CD14-positive monocyte (primary cell): Measurements from ENCODE around the gene PDP2. TPM values are rescaled to one million over a fixed set of nuclear protein-coding genes. Genes with fewer than 3 reads are reported as not detected.

ENCODE experiments used
- DNase-seq, 3 donors: peaks; one replicate each; pipeline ENCODE4 v3.0.0-alpha.2; 2011 to 2022
- H2AFZ ChIP-seq: 2 replicates; pipeline ENCODE4 v1.6.0; 2012; ENCODE audit warnings: mild to moderate bottlenecking, low read depth, low read length, inconsistent platforms; ENCODE audit not compliant: insufficient read depth, poor library complexity, severe bottlenecking
- H3K27ac ChIP-seq, 2 donors: 1 replicate in 1 of 2; 2 replicates in 1 of 2; pipeline ENCODE4 v1.5.1; 2012 to 2013; ENCODE audit warnings: low read length in 2 of 2, control low read depth in 1 of 2, inconsistent platforms in 1 of 2, low read depth in 1 of 2, mild to moderate bottlenecking in 1 of 2
- H3K27me3 ChIP-seq, 2 donors: one replicate each; pipeline versions ENCODE4 v1.6.0 to v1.6.1; 2011 to 2013; ENCODE audit warnings: low read length in 2 of 2; ENCODE audit not compliant: control insufficient read depth in 2 of 2, insufficient read depth in 2 of 2
- H3K36me3 ChIP-seq, 2 donors: replicated peaks in 1 of 2; 1 replicate in 1 of 2; 2 replicates in 1 of 2; pipeline versions ENCODE4 v1.5.1 to v1.6.1; 2012 to 2013; ENCODE audit warnings: low read length in 2 of 2, control low read depth in 1 of 2, inconsistent platforms in 1 of 2, mild to moderate bottlenecking in 1 of 2; ENCODE audit not compliant: insufficient read depth in 2 of 2, control insufficient read depth in 1 of 2
- H3K4me1 ChIP-seq, 2 donors: 1 replicate in 1 of 2; 2 replicates in 1 of 2; pipeline versions ENCODE4 v1.5.1 to v1.6.1; 2012 to 2013; ENCODE audit warnings: low read length in 2 of 2, control low read depth in 1 of 2, inconsistent platforms in 1 of 2, mild to moderate bottlenecking in 1 of 2, moderate library complexity in 1 of 2; ENCODE audit not compliant: insufficient read depth in 2 of 2, control insufficient read depth in 1 of 2
- H3K4me2 ChIP-seq: replicated peaks from 2 replicates; pipeline ENCODE3; 2012; ENCODE audit warnings: low read length, moderate library complexity, mild to moderate bottlenecking; ENCODE audit not compliant: poor library complexity, severe bottlenecking; ENCODE audit errors: extremely low read depth
- H3K4me3 ChIP-seq, 3 experiments: fragments of 200-600 bp in 1 of 3; sonication (generic) in 1 of 3; replicated peaks in 1 of 3; 1 replicate in 2 of 3; 2 replicates in 1 of 3; pipeline ENCODE4 v1.5.1; 2011 to 2013; ENCODE audit warnings: low read length in 3 of 3, mild to moderate bottlenecking in 3 of 3, control low read depth in 2 of 3, low read depth in 2 of 3, inconsistent platforms in 1 of 3, moderate library complexity in 1 of 3
- H3K79me2 ChIP-seq: 2 replicates; pipeline ENCODE4 v1.6.0; 2012; ENCODE audit warnings: mild to moderate bottlenecking, control low read depth, inconsistent platforms, low read length, moderate library complexity; ENCODE audit not compliant: insufficient read depth
- H3K9ac ChIP-seq: 2 replicates; pipeline ENCODE4 v1.6.0; 2017; ENCODE audit warnings: low read length, mild to moderate bottlenecking; ENCODE audit not compliant: insufficient read depth, poor library complexity, severe bottlenecking
- H3K9me3 ChIP-seq, 2 donors: replicated peaks in 1 of 2; 1 replicate in 1 of 2; 2 replicates in 1 of 2; pipeline versions ENCODE4 v1.5.1 to v1.6.1; 2012 to 2013; ENCODE audit warnings: low read length in 2 of 2, control low read depth in 1 of 2; ENCODE audit not compliant: control insufficient read depth in 1 of 2, insufficient read depth in 1 of 2
- H4K20me1 ChIP-seq: 2 replicates; pipeline ENCODE4 v1.6.0; 2012; ENCODE audit warnings: mild to moderate bottlenecking, low read length, control low read depth, moderate library complexity; ENCODE audit not compliant: insufficient read depth
- H3K27ac Mint-ChIP-seq, 7 donors: one replicate each; pipeline ENCODE4 v1.8.0; 2020; ENCODE audit warnings: mild to moderate bottlenecking in 7 of 7, mixed read lengths in 7 of 7, moderate library complexity in 6 of 7, inconsistent platforms in 2 of 7
- H3K27me3 Mint-ChIP-seq, 3 donors: one replicate each; pipeline ENCODE4 v1.8.0; 2021 to 2022; ENCODE audit warnings: low read depth in 3 of 3, mild to moderate bottlenecking in 3 of 3, mixed read lengths in 3 of 3, moderate library complexity in 3 of 3, inconsistent platforms in 1 of 3
- H3K36me3 Mint-ChIP-seq, 2 donors: one replicate each; pipeline ENCODE4 v1.8.0; 2020; ENCODE audit warnings: mixed read lengths in 2 of 2, inconsistent platforms in 1 of 2, mild to moderate bottlenecking in 1 of 2
- H3K4me1 Mint-ChIP-seq: one replicate; pipeline ENCODE4 v1.8.0; 2020; ENCODE audit warnings: mild to moderate bottlenecking, mixed read lengths
- H3K4me3 Mint-ChIP-seq, 2 donors: one replicate each; pipeline ENCODE4 v1.8.0; 2020; ENCODE audit warnings: mild to moderate bottlenecking in 2 of 2, mixed read lengths in 2 of 2, moderate library complexity in 1 of 2
- H3K9me3 Mint-ChIP-seq, 7 donors: one replicate each; pipeline ENCODE4 v1.8.0; 2020 to 2022; ENCODE audit warnings: mixed read lengths in 7 of 7, mild to moderate bottlenecking in 6 of 7, moderate library complexity in 6 of 7, inconsistent platforms in 2 of 7
- WGBS: methylation state at CpG from one replicate; pipeline ENCODE4 v1.1.5; 2013; ENCODE audit warnings: missing lambda C conversion rate; ENCODE audit not compliant: insufficient coverage; 5-methylcytosine and 5-hydroxymethylcytosine counted together
- intact Hi-C, 2 donors: fragments of 100-400 bp; cut with micrococcal nuclease; formaldehyde crosslinking; loops; one replicate each; pipeline versions ENCODE4 v1.15.0 to v1.15.1; 2023
- polyA plus RNA-seq, 3 donors: library from polyadenylated mRNA; depleted of rRNA in 1 of 3; unstranded in 2 of 3; stranded (reverse) in 1 of 3; fragments of 300-500 nt in 2 of 3; fragments of >200 nt in 1 of 3; fragmentation: Illumina TruSeq in 2 of 3; gene quantifications; 1 replicate in 2 of 3; 2 replicates in 1 of 3; pipeline ENCODE4 v1.2.3, GENCODE V29; 2012 to 2021
- TF ChIP-seq, protein P1 (sequence below): fragments of 200-600 bp; IDR thresholded peaks from one replicate; pipeline ENCODE4 v1.8.0; 2022; ENCODE audit warnings: antibody characterized with exemption, mild to moderate bottlenecking

The PDP2 gene
- polyA plus RNA-seq, 3 donors: 1.1 TPM; not detected in 2

DNA sequence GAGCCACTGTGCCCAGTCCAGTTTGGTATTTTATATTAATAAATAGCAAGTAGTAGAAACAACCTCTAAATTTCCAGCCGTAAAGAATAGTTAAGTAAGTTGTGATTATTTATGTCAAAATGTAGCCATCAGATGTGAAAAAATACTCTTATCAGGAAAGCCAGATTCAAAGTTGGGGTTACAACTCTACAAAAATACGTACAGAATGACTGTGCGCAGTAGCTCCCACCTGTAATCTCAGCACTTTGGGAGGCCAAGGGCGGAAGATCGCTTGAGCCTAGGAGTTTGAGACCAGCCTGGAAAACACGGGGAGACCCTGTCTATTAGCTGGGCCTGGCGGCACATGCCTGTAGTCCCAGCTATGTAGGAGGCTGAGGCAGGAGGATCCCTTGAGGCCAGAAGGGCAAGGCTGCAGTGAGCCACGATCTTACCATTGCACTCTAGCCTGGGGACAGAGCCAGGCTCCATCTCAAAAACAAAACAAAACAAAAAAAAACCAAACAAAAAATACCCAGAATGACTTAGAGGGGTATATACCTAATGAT is 1.7 kb downstream of the PDP2 start:
- Mint-ChIP-seq H3K4me3 (peak overlapping the region in 1 of 2 donors; percentile 63), H3K4me1 (peaks cover 22% of the 10 kb centered on the region), H3K27ac (no peak overlapping the region), H3K27me3 (peaks cover 36 to 48% (median 41%) of the 10 kb centered on the region in 3 donors), H3K9me3 (peaks cover 0 to 8% (median 2%) of the 10 kb centered on the region in 7 donors), H3K36me3 (peaks cover 14 to 21% of the 10 kb centered on the region in 2 donors)
- H2AFZ ChIP-seq: no peak overlapping the region
- no peak for DNase-seq
- H3K27ac ChIP-seq: no peak overlapping the region
- H3K9ac ChIP-seq: no peak overlapping the region
- no peak overlapping the region for H3K4me2 ChIP-seq
- H3K4me3 ChIP-seq: no peak overlapping the region
- peaks cover 23 to 29% of the 10 kb centered on the region in 2 donors for H3K4me1 ChIP-seq
- intact Hi-C loops: no loop called here
- H3K9me3 ChIP-seq: no peaks in the 10 kb centered on the region
- H4K20me1 ChIP-seq: no peaks in the 10 kb centered on the region
- peaks cover 7 to 40% of the 10 kb centered on the region in 2 donors for H3K27me3 ChIP-seq
- peaks cover 3 to 13% of the 10 kb centered on the region in 2 donors for H3K36me3 ChIP-seq
- WGBS: 94% methylated on average over 6 of the region's 8 CpGs
- TF ChIP-seq, protein P1, sequence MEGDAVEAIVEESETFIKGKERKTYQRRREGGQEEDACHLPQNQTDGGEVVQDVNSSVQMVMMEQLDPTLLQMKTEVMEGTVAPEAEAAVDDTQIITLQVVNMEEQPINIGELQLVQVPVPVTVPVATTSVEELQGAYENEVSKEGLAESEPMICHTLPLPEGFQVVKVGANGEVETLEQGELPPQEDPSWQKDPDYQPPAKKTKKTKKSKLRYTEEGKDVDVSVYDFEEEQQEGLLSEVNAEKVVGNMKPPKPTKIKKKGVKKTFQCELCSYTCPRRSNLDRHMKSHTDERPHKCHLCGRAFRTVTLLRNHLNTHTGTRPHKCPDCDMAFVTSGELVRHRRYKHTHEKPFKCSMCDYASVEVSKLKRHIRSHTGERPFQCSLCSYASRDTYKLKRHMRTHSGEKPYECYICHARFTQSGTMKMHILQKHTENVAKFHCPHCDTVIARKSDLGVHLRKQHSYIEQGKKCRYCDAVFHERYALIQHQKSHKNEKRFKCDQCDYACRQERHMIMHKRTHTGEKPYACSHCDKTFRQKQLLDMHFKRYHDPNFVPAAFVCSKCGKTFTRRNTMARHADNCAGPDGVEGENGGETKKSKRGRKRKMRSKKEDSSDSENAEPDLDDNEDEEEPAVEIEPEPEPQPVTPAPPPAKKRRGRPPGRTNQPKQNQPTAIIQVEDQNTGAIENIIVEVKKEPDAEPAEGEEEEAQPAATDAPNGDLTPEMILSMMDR: no peak
- H3K79me2 ChIP-seq: no peaks in the 10 kb centered on the region

DNA sequence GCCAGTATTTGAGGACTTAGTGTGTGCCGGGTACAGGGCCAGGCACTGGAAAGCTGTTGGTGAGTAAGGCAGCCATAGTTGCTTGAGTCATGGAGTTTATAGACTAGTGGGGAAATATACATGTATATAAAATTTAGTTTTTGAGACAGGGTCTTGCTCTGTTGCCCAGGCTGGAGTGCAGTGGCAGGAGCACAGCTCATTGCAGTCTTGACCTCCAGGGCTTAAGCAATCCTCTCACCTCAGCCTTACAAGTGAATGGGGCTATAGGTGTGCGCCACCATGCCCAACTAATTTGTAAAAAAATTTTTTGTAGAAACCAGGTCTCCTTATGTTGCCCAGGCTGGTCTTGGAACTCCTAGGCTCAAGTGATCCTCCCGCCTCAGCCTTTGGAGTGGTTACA is 2.4 kb downstream of the PDP2 start:
- Mint-ChIP-seq H3K36me3 (peaks cover 14 to 22% of the 10 kb centered on the region in 2 donors), H3K4me3 (no peak overlapping the region), H3K9me3 (peaks cover 0 to 8% (median 2%) of the 10 kb centered on the region in 7 donors), H3K4me1 (peaks cover 20% of the 10 kb centered on the region), H3K27me3 (peaks cover 31 to 42% (median 37%) of the 10 kb centered on the region in 3 donors), H3K27ac (no peak overlapping the region)
- no peak for DNase-seq
- H3K27me3 ChIP-seq: peaks cover 7 to 35% of the 10 kb centered on the region in 2 donors
- no peak overlapping the region for H3K9ac ChIP-seq
- WGBS: 100% methylated on average over 1 of the region's 3 CpGs
- intact Hi-C loops: no loop called here
- peaks cover 23 to 25% of the 10 kb centered on the region in 2 donors for H3K4me1 ChIP-seq
- TF ChIP-seq, protein P1: no peak
- no peaks in the 10 kb centered on the region for H3K9me3 ChIP-seq
- H4K20me1 ChIP-seq: no peaks in the 10 kb centered on the region
- no peak overlapping the region for H3K27ac ChIP-seq
- no peaks in the 10 kb centered on the region for H3K79me2 ChIP-seq
- H3K4me2 ChIP-seq: no peak overlapping the region
- H3K36me3 ChIP-seq: peaks cover 3 to 13% of the 10 kb centered on the region in 2 donors
- H3K4me3 ChIP-seq: no peak overlapping the region
- no peak overlapping the region for H2AFZ ChIP-seq
